Measurements from ENCODE around the gene F7. TPM values are rescaled to one million over a fixed set of nuclear protein-coding genes. Genes with fewer than 3 reads are reported as not detected.
"Not testable (repeated sequence)": the region's sequence is repeated elsewhere in the genome, so short reads cannot be mapped to it uniquely, and the experiment has no call there.

Gene F7
- total RNA-seq, 1 experiment from 2014 or later, result not detected

DNA sequence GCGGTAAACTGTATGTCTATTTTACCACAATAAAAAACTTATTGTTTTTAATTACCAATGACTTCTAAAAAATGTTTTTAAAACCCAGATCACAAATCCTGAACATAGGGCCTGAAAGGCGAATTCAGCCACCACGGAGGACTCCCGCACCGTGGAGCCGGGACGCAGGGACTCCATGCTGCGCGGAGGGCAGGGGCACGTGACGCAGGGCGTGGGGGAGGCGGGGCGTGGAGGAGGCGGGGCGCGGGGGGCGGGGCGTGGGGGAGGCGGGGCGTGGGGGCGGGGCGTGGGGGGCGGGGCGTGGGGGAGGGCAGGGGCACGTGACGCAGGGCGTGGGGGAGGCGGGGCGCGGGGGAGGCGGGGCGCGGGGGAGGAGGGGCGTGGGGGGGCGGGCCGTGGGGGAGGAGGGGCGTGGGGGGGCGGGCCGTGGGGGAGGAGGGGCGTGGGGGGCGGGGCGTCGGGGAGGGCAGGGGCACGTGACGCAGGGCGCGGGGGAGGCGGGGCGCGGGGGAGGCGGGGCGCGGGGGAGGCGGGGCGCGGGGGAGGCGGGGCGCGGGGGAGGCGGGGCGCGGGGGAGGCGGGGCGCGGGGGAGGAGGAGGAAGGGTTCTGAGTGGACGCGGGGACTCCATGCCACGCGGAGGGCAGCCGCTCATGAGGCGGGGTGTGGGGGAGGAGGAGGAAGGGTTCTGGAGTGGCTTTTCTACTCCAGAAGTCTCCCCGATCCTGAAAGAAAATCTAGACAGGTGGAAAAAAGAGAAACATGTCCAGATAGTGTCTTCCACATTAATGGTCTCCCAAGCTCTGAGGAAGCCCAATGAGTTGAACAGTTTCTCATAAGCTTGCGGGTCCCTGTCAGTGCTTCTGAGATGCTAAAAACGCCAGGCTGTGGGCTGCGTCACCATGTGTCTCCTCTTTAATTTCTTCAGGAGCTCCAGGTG lies 48.5 kb downstream of the F7 start:
- peak; percentile 43 for DNase-seq (ENCODE audit: low spot score)

- no peak for DNase-seq (ENCODE audit: low spot score)
Measured at GRCh38 chr13:113155201-113155600, 49.6 kb downstream of the F7 start.

DNA sequence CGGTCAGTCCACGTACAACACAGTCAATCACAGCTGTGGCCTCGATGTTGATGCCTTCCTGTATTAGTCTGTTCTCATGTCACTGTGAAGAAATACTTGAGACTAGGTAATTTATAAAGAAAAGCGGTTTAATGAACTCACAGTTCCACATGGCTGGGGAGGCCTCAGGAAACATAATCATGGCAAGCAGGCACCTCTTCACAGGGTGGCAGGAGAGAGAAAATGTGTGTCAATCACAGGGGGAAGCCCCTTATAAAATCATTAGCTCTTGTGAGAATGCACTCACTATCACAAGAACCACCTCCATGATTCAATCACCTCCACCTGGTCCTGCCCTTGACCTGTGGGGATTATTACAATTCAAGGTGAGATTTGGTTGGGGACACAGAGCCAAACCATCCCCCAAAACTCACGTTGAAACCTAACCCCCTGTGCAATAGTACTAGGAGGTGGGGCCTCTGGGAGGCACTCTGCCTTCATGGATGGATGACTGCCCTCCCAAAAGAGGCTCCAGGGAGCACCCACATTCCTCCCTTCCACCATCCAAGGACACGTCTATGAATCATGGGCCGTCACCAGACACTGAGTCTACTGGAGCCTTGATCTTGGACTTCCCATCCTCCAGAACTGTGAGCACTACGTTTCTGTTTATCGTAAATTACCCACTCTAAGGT lies 50.5 kb downstream of the F7 start:
- no peak for DNase-seq (ENCODE audit: low spot score)

DNA sequence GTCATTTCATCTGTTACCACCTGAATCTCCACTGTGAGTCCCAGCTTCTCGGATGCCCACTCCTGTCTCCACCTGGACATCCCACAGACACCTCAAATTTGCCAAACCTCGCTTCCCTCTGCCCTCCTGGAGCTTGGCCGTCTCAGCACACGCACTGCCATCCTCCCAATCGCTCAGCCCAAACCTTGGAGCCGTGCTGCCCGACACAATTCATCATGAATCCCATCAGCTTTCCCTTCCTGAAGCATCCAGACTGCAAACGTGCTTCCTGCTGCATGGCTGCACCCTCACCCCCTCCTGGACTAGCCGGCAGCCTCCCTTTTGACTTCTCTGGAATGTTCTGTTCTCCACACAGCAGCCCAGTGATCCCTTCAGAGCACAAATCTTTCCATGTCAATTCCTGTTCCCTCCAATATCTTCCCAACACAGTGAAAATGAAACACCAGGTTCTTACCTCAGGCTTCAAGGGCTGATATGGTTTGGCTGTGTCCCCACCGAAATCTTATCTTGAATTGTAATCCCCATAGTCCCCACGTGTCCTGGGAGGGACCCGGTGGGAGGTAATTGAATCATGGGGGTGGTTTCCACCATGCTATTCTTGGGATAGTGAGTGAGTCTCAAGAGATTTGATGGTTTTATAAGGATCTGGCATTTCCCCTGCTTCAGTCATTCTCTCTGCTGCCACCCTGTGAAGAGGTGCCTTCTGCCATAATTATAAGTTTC lies 51.8 kb downstream of the F7 start:
- DNase-seq (ENCODE audit: low spot score), result no peak

DNA sequence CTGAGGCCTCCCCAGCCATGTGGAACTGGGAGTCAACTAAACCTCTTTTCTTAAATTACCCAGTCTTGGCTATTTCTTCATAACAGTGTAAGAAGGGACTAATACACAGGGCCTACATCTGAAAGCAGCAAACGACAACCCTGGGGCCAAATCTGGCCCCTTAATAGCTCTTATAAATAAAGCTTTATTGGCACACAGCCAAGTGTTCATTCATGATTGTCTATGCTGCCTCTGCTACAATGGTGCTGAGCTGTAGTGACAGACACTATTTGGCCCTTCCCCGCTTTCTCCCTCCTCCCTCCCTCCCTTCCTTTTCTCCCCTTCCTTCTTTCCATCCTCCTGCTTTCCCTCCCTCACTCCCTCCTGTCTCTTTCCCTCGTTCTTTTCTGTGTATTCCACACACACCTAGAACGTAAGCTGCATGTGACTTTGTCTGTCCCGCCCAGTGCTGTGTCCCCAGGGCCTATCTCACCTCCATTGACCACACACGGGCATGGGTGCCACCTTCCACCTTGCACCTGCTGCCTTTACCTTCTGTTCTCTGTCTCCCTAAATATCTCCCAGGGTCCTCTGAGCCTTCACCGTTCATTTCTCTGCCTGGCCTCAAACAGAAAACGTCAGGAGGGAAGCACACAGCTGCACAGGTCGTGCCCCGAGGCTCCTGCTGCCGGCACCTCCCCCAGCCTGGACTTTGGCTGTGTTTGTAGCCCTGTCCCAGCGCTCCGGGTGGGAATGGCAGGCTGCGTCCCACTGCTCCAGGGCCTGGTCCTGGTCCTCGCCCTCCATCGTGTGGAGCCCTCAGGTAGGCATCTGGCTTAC lies 52.5 kb downstream of the F7 start, which contains the start of gene PROZ:
PROZ (plus strand) TSS at position 720 of the 819 bp plus-strand sequence; CDS start at position 733, 13 bp downstream.
- no peak for DNase-seq (ENCODE audit: low spot score)

GRCh38 chr13:113158946-113159345 lies 53.4 kb downstream of the F7 start:
- DNase-seq (ENCODE audit: low spot score), result no peak

DNA sequence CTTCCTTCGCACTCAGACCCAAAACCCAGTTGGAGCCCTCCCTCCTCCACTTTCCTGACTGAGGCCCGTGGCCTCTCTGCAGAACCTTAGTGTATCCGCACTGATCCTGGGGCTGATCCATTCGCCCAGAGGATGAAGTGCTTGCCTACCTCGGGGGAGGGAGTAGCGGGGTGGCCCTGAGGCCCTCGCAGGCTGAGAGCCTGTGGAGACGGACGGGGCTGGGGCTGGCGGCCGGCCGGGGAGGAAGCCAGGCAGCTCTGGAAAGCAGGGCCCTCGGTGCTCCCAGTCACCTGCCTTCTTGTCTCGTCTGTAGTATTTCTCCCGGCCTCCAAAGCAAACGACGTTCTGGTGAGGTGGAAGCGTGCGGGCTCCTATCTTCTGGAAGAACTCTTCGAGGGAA lies 54.1 kb downstream of the F7 start:
- no peak for DNase-seq (ENCODE audit: low spot score)

DNA sequence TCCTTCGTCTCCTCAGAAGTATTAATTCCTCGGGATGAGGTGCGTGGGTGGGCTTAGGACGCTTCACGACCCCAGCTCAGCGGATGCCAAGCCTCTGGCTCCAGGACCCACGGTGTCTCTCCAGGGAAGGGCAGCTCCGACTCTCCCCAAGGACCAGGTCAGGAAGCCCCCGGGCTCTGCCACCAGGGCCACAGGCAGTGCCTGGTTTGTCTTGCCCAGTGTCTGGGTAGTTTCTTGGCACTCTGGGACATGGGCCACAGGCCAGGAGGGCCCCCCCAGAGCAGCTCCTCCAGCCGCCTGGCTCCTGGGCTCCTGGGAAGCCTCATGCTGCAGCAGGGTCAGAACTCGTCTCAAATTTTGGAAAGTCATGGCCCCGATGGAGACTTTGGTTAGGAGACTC lies 55.4 kb downstream of the F7 start:
- no peak for DNase-seq (ENCODE audit: low spot score)

- DNase-seq (ENCODE audit: low spot score), result no peak
Measured at GRCh38 chr13:113161433-113161832, 55.8 kb downstream of the F7 start.

GRCh38 chr13:113161975-113162374 lies 56.4 kb downstream of the F7 start:
- DNase-seq (ENCODE audit: low spot score), result not testable (repeated sequence)

DNA sequence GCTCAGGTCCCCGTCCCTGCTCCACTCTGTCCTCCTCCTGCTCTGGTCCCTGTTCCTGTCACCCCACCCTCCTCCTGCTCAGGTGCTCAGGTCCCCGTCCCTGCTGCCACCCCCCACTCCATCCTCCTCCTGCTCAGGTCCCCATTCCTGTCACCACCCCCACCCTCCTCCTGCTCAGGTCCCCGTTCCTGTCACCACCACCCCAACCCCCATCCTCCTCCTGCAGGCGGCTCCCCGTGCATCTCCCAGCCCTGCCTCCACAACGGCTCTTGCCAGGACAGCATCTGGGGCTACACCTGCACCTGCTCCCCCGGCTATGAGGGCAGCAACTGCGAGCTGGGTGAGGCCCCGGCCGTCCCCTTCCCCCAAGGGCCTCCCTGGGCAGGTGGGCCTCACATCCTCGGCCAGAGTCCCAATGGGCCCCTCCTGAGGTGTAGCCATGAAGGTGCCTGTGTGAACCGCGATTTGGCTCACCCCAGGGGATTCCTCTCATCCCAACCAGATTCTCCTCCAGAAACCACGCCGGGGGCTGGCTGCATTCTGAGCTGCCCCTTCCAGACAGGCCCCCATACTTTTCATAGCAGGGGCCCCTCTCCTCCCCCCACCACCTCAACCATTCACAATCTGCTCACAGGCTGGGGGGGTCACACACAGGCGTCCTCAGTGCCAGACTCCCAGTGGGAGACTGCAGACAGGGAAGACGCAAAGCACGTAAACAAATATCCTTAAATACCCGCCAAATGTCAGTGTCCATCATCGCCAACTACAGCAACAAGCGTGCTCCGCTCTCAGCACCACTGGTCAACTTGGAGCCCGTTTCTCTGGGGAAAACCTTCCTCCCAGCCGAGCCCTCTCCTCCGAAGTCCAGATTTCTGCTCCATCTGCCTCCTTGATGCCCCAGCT lies 57.4 kb downstream of the F7 start:
- no peak for DNase-seq (ENCODE audit: low spot score)

DNA sequence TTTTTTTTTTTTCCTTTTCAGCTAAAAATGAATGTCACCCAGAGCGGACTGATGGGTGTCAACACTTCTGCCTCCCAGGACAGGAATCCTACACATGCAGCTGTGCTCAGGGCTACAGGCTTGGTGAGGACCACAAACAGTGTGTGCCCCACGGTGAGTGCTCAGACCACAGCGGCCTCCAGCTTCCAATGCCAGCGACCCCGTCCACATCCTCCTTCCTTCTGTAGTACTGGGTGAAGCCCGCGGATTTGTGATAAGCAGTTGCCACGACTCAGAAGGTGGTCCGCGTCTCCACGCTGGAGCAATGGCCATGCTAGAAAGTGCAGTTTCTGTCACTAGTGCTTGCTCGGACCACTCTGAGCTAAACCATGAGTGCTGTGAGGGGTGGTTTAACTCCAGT lies 58.9 kb downstream of the F7 start:
- DNase-seq (ENCODE audit: low spot score), result no peak

DNA sequence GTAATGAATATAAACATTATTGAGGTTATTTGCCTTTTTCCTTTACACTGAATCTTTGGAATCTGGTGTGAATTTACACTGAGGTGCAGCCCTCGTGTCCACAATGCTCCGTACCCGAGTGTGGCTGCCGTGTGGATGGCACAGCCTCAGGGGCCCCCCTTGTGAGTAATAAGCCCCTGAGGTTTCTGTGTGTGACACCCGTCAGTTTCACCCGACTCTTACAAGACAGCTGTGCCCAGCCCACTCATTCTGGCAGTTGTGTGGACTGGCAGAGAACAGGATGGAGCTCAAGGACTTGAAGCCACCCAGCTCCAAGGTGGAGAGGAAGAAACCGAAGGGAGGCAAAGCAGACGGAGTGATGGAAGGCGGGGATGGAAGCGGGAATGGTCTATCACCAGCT lies 60.7 kb downstream of the F7 start:
- DNase-seq (ENCODE audit: low spot score), result no peak

DNA sequence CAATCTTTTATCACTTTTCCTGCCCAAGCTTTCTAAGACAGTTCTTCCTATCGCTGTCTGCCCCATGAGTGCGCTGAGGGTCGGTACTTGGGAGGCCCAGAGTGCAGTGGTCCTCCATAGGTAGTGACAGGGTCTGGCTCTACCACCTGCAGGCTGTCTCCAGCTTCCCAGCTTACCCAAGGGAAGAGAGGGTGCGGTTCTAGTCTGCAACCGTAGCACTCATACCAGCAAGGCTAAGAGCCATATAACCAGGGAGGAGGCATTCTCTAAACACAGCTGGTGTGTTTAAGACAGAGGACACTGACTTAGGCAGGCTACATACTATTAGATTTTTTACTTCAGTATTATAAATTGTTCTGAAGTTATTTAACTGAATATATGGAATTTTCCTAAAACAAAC lies 61.1 kb downstream of the F7 start:
- DNase-seq (ENCODE audit: low spot score), result no peak

DNA sequence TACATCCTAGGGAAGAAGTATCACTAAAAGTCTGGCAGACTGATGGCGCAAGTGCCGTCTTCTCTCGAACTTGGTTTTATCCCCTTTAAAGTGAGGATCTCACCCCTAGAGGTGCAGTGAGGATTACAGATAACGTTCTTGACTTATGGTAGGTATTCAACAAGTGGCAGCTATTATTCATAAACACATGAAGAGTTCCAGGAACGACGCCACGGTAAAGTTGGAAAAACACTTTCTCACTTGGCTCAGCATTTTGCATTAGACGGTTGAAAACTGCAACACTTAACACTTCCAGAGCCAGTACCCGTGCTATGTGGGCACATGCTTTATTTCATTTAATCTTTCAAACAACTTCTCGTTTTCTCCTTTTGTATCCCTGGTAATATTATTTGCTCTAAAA lies 61.6 kb downstream of the F7 start:
- no peak for DNase-seq (ENCODE audit: low spot score)

DNA sequence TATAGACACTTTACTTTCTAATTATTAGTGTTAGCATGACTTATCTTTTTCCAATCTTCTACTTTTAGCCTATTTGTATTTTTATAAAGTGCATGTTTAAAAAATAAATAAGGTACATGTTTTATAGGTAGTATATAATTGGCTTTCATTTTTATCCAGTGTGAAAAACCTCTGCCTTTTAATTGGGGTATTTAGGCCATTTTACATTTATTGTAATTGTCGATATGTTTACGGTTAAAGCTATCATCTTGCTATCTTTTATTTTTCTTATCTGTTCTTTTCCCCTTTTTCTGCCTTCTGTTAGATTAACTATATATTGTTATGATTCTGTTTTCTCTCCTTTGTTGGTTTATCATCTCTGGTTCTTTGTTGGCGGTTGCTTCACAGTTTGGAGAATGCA lies 62.0 kb downstream of the F7 start:
- no peak for DNase-seq (ENCODE audit: low spot score)

GRCh38 chr13:113168211-113168610 lies 62.6 kb downstream of the F7 start:
- DNase-seq (ENCODE audit: low spot score), result no peak

DNA sequence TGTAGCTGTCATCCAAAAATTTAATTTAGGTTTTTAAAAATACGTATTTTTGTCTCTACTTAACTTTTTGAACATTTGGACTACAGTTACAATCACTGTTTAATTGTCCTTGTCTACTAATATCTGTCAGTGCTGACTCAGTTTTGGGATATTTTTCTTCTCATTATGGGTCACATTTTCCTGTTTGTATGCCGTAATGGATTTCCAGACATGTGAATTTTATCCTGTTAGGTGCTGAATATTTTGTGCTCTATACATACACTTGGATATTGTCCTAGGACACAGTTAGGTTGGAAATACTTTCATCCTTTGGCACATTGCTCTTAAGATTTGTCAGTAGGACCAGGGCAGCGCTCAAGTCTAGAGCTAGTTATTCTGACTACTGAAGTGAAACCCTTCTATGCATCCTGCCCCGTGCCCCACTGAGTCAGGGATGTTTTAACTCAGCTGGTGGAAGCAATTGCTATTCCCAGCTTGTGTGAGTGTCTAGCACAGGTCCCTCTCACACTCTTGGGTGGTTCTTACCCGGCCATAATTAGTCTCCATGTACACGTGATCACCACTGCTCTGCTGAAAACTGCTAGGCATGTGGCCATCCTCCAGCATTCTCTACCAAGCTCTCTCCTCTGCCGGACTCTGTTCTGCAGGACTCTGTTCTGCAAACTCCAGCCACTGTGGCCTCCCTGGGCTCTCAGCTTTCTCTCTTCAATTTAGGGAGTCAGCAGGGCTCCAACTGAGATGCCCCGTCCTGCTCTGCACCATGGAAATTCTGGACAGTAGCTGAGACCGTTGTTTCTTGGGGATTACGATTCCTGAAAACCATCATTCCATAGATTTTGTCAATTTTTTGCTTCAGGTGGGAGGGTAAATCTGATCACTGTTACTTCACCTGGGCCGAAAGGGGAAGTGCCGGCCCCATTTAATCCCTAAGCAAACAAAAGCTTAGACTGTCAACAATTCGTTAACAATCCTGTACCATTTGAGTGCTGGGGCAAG lies 64.0 kb downstream of the F7 start:
- DNase-seq (ENCODE audit: low spot score), result no peak

Data from A172 (cell line).